HCT116 (cell line): ENCODE data around the gene PLB1.

Experiments used
- EZH2 ChIP-seq: fragments of 200-600 bp; sonication (generic); IDR thresholded peaks from 2 replicates; pipeline ENCODE4 v1.6.1; 2017; ENCODE audit warnings: antibody characterized with exemption, mixed run types
- POLR2A ChIP-seq: IDR thresholded peaks from 2 replicates; pipeline ENCODE4 v1.7.0; 2011; ENCODE audit warnings: borderline replicate concordance; ENCODE audit not compliant: insufficient read depth, insufficient read length; ENCODE audit errors: extremely low read depth
- POLR2AphosphoS5 ChIP-seq: IDR thresholded peaks from 2 replicates; pipeline ENCODE4 v1.6.1; 2011; ENCODE audit warnings: mild to moderate bottlenecking, low read depth, low read length, moderate library complexity
- RAD21 ChIP-seq: IDR thresholded peaks from 2 replicates; pipeline ENCODE4 v1.6.1; 2012; ENCODE audit warnings: low read depth, mild to moderate bottlenecking
- SIN3A ChIP-seq: IDR thresholded peaks from 2 replicates; pipeline ENCODE4 v1.6.1; 2012; ENCODE audit warnings: low read depth
- ZNF274 ChIP-seq: fragments of 200-500 bp; sonication (Bioruptor generic); IDR thresholded peaks from 2 replicates; pipeline ENCODE4 v1.6.1; 2014; ENCODE audit warnings: mild to moderate bottlenecking, low read depth, low read length, inconsistent platforms
- TF ChIP-seq, protein P1 (sequence below), 3 experiments: fragments of 200-600 bp in 1 of 3; sonication (generic) in 1 of 3; IDR thresholded peaks in 2 of 3; conservative IDR thresholded peaks in 1 of 3; 2 replicates each; pipeline ENCODE4 v1.5.1; 2012 to 2017; ENCODE audit warnings: low read depth in 2 of 3, low read length in 2 of 3, antibody characterized with exemption in 1 of 3, borderline replicate concordance in 1 of 3, control low read depth in 1 of 3, mild to moderate bottlenecking in 1 of 3, mixed read lengths in 1 of 3, mixed run types in 1 of 3, moderate library complexity in 1 of 3; ENCODE audit not compliant: insufficient read depth in 1 of 3
- TF ChIP-seq, protein P2 (sequence below): IDR thresholded peaks from 2 replicates; pipeline ENCODE4 v1.6.1; 2012

DNA sequence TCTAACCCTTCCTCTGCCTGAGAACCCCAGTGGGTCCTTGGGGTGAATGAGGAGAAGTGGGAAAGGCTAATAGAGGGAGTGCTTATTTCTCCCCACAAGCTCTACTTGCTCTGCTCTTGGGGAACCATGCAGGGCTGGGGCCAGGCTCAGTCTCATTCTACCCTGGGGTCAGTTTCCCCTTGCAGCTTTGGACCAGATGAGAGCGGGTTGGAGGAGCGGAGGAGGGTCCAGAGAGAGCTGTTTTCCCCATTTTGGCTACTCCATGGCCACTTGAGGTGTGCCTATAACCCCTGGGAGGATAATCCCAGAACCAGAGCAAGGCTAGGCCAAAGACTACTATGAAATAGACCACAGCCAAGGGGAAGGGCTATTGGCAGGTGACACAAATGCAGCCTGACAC, 29.6 kb downstream of the PLB1 start:
- TF ChIP-seq POLR2AphosphoS5 (no peak), EZH2 (no peak), RAD21 (no peak), ZNF274 (no peak), SIN3A (no peak), POLR2A (no peak)
- TF ChIP-seq, protein P1, sequence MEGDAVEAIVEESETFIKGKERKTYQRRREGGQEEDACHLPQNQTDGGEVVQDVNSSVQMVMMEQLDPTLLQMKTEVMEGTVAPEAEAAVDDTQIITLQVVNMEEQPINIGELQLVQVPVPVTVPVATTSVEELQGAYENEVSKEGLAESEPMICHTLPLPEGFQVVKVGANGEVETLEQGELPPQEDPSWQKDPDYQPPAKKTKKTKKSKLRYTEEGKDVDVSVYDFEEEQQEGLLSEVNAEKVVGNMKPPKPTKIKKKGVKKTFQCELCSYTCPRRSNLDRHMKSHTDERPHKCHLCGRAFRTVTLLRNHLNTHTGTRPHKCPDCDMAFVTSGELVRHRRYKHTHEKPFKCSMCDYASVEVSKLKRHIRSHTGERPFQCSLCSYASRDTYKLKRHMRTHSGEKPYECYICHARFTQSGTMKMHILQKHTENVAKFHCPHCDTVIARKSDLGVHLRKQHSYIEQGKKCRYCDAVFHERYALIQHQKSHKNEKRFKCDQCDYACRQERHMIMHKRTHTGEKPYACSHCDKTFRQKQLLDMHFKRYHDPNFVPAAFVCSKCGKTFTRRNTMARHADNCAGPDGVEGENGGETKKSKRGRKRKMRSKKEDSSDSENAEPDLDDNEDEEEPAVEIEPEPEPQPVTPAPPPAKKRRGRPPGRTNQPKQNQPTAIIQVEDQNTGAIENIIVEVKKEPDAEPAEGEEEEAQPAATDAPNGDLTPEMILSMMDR (IDR thresholded peaks at IDR 0.05 in 2 of 3, conservative IDR thresholded peaks at IDR 0.05 in 1 of 3; ENCODE audit: borderline replicate concordance in 1 of 3, insufficient read depth in 1 of 3, low read depth in 2 of 3, low read length in 2 of 3), result no peak
- TF ChIP-seq, protein P2, sequence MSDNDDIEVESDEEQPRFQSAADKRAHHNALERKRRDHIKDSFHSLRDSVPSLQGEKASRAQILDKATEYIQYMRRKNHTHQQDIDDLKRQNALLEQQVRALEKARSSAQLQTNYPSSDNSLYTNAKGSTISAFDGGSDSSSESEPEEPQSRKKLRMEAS, result no peak
